Stimulated activated memory B cell treated with anti-CD40 and anti-IgM and Interleukin-4, amounts not matched to agents 10 μg/mL and 1 μg/mL and 100 μg/mL, for 72 hours (primary cell): ENCODE data around the gene POU6F2.

Experiments used
- ATAC-seq: fragments of 150-1000 bp; cut with Tn5 transposase; 2 replicates; pipeline ENCODE4 v1.10.0; 2021
- H3K27ac Mint-ChIP-seq: one replicate; pipeline ENCODE4 v1.8.0; 2022; ENCODE audit warnings: mild to moderate bottlenecking, mixed read lengths
- H3K27me3 Mint-ChIP-seq: one replicate; pipeline ENCODE4 v1.8.0; 2022; ENCODE audit warnings: mixed read lengths
- H3K36me3 Mint-ChIP-seq: one replicate; pipeline ENCODE4 v1.8.0; 2022; ENCODE audit warnings: mixed read lengths
- H3K4me1 Mint-ChIP-seq: one replicate; pipeline ENCODE4 v1.8.0; 2022; ENCODE audit warnings: mixed read lengths
- H3K4me3 Mint-ChIP-seq: one replicate; pipeline ENCODE4 v1.8.0; 2022; ENCODE audit warnings: mild to moderate bottlenecking, moderate library complexity, mixed read lengths
- H3K9me3 Mint-ChIP-seq: one replicate; pipeline ENCODE4 v1.8.0; 2022; ENCODE audit warnings: mixed read lengths

The POU6F2 gene

GRCh38 chr7:39248692-39249090 is 271.0 kb downstream of the POU6F2 start:
- Mint-ChIP-seq H3K27ac (no peak overlapping the region), H3K36me3 (no peaks in the 10 kb centered on the region), H3K9me3 (no peaks in the 10 kb centered on the region), H3K4me3 (no peak overlapping the region), H3K4me1 (no peaks in the 10 kb centered on the region), H3K27me3 (peaks cover 8% of the 10 kb centered on the region)
- ATAC-seq, result no peak

DNA sequence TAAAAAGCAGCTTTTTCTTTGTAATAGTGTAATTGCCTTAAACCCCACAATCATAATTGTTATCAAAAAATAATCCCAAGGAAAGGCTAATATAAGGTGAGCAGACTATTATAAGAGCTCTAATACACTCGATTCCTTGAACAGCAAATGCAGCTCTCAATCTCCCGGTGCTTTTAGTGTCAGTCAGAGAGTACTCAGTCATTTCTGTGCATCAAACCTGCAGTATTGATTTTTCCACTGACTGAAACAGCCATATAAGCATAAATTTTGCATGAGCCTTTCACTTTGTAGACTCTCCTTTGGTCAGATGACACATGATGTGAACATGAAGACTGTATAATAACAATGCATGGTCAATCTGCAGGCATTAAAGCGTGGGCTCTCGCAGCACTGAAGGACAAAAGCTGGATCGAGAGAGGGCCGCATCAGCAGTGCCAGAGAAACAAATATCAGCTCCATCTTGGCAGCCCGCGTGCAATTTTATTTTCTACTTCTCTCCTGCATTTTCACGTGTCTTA is 272.0 kb downstream of the POU6F2 start:
- peaks cover 8% of the 10 kb centered on the region for H3K27me3 Mint-ChIP-seq
- no peaks in the 10 kb centered on the region for H3K4me1 Mint-ChIP-seq
- no peaks in the 10 kb centered on the region for H3K36me3 Mint-ChIP-seq
- H3K9me3 Mint-ChIP-seq, result no peaks in the 10 kb centered on the region
- no peak overlapping the region for H3K4me3 Mint-ChIP-seq
- H3K27ac Mint-ChIP-seq, result no peak overlapping the region
- no peak for ATAC-seq

DNA sequence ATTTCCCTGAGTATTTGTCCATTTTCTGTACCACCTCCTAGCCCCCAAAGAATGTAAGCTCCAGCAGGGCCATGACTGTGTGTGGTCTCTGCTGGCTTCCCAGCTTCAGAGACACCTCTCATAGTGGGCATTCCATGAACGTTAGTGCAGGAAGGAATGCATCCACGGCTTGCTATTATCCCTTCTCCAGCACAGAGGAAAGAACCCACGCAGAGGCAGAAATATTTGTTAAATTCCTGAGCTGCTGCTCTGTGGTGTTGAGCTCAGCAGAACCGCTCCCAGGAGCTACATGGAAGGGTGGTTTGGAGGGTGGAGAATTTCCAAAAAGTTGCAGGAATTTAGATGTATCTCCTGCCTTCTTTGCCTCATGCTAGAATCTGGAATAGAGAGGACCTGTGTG is 275.2 kb downstream of the POU6F2 start:
- Mint-ChIP-seq H3K9me3 (no peaks in the 10 kb centered on the region), H3K4me1 (no peaks in the 10 kb centered on the region), H3K4me3 (no peak overlapping the region), H3K36me3 (no peaks in the 10 kb centered on the region), H3K27me3 (no peaks in the 10 kb centered on the region), H3K27ac (no peak overlapping the region)
- ATAC-seq, result no peak

DNA sequence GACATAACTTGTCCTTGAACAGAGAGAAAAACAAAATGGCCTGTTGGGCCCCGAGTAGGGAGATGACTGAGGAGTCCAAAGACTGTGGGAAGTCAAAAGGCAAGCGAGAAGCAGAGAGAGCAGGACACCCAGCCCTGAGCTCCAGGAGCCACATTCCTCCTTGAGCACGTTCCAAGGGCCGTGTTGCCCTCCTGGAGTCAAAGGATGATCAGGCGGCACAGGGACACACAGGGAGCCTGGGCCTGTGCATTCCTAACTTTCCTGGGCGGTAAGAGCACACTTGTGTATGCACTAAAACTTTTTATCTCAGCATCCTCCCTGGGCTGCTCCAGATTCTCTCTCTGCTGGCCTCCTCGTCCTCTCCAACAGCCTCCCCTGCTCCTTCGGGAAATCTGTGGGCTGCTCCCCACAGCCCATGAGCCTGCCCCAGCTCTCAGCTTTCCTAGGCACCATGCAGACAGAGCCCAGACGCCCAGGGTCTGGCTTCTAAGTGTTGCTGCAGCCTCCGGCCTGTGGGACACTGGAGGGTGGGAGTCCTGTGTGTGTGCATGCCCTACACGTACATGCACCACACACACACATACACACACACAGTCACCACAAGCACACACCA is 281.8 kb downstream of the POU6F2 start:
- Mint-ChIP-seq H3K27ac (no peak overlapping the region), H3K4me1 (no peaks in the 10 kb centered on the region), H3K4me3 (no peak overlapping the region), H3K27me3 (no peaks in the 10 kb centered on the region), H3K36me3 (no peaks in the 10 kb centered on the region), H3K9me3 (no peaks in the 10 kb centered on the region)
- ATAC-seq, result no peak

GRCh38 chr7:39260279-39260844 is 282.7 kb downstream of the POU6F2 start:
- ATAC-seq, result no peak
- Mint-ChIP-seq H3K36me3 (no peaks in the 10 kb centered on the region), H3K27me3 (no peaks in the 10 kb centered on the region), H3K4me3 (no peak overlapping the region), H3K9me3 (no peaks in the 10 kb centered on the region), H3K27ac (no peak overlapping the region), H3K4me1 (no peaks in the 10 kb centered on the region)

DNA sequence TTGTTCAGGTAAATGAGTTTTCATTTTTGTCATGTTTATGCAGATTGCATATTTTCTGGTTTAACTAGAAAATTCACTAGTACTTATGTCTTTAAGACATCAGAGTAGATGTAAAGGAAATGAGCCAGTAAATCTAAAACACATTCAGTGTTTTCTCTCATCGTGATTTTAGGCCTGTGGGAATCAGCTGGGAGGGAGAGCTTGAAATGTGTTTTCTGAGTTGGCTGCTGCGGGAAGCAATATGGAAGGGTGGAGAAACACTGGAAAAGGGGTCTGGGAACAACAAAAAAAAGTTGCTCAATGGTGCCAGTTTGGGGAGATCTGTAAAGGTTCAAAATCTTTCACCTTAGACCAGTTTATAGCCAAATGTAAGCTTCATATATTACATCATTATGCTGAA is 284.1 kb downstream of the POU6F2 start:
- ATAC-seq, result no peak
- H3K4me3 Mint-ChIP-seq, result no peak overlapping the region

DNA sequence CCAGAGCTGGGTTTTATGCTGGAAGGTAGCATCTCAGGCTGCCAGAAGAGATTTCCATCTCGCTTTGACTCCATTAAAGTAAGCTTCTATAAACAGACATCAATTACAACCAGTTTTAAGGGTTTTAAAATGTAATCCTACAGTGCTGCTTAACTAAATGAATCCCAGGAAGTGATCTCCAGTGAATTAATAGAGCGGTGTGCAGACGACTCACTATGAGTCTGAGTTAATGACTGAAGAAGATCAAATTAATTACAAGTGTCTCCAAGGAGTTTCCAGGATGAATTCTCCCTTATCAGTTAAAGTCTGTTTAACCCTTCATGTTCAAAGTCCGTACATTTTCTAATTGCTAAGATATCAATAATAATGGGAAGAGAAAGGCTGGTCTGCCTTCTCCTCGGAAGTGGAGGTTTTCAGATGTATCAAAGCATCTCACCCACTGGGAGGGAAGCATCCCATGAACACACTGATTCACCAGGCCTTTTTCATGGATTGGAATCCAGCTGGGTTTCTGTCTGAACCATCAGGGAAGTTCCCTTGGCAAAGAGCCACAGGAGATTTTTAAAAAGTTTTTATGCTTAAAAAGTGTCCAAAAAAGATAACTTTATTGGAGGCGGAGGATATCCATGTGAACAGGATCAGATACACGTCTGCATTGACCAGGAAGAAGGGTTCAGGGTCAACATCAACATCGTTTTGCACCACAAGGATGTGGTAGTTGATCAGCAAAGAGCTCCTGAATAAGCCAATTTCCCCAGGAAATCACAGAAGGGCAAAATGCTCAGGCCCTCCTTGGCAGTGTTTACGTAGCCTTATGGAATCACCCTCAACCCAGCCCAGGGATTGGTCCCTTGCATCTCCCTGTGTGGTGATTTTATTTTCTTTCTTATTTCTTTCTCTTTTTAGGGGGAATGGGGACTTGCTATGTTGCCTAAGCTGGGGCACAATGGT is 288.2 kb downstream of the POU6F2 start:
- Mint-ChIP-seq H3K36me3 (no peaks in the 10 kb centered on the region), H3K27ac (no peak overlapping the region), H3K9me3 (no peaks in the 10 kb centered on the region), H3K4me3 (no peak overlapping the region), H3K27me3 (peaks cover 25% of the 10 kb centered on the region), H3K4me1 (no peaks in the 10 kb centered on the region)
- ATAC-seq, result no peak

More for the DNA sequence above, 284.1 kb downstream of the POU6F2 start:
- Mint-ChIP-seq H3K27ac (no peak overlapping the region), H3K9me3 (no peaks in the 10 kb centered on the region), H3K36me3 (no peaks in the 10 kb centered on the region), H3K4me1 (no peaks in the 10 kb centered on the region), H3K27me3 (peaks cover 4% of the 10 kb centered on the region)

- Mint-ChIP-seq H3K4me3 (no peak overlapping the region), H3K9me3 (no peaks in the 10 kb centered on the region), H3K36me3 (no peaks in the 10 kb centered on the region), H3K27ac (no peak overlapping the region), H3K27me3 (peaks cover 25% of the 10 kb centered on the region), H3K4me1 (no peaks in the 10 kb centered on the region)
- no peak for ATAC-seq
These were observed 291.3 kb downstream of the POU6F2 start for GRCh38 chr7:39269034-39269433.

- peaks cover 25% of the 10 kb centered on the region for H3K27me3 Mint-ChIP-seq
- no peaks in the 10 kb centered on the region for H3K4me1 Mint-ChIP-seq
- no peak overlapping the region for H3K4me3 Mint-ChIP-seq
- H3K36me3 Mint-ChIP-seq, result no peaks in the 10 kb centered on the region
- H3K27ac Mint-ChIP-seq, result no peak overlapping the region
- no peaks in the 10 kb centered on the region for H3K9me3 Mint-ChIP-seq
- ATAC-seq, result no peak
These were observed 292.3 kb downstream of the POU6F2 start for GRCh38 chr7:39270018-39270417.

DNA sequence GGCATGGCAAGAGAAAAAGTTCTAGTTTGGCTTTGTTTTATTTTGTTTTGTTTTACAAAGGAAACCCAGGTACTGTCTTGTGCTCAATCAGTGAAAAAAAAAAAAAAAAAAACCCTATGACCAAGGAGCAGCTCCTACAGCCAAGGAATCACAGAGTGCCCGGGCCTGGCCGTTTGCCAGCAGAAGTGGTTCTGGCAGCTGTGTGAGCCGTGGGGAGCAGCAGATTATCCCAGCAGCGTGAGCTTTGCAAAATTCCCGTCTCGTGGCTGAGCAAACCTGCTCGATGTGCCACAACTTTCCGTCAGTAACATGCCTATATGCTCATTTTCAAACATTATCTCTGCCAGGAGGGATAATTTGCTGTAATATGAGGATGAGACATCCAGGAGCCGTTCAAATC is 293.7 kb downstream of the POU6F2 start:
- H3K9me3 Mint-ChIP-seq, result no peaks in the 10 kb centered on the region
- H3K36me3 Mint-ChIP-seq, result no peaks in the 10 kb centered on the region
- H3K4me1 Mint-ChIP-seq, result no peaks in the 10 kb centered on the region
- H3K27me3 Mint-ChIP-seq, result peaks cover 24% of the 10 kb centered on the region
- H3K4me3 Mint-ChIP-seq, result no peak overlapping the region
- H3K27ac Mint-ChIP-seq, result no peak overlapping the region
- ATAC-seq, result no peak

GRCh38 chr7:39272111-39272510 is 294.4 kb downstream of the POU6F2 start:
- ATAC-seq, result no peak

GRCh38 chr7:39272691-39273090 is 295.0 kb downstream of the POU6F2 start:
- no peak for ATAC-seq
- peaks cover 14% of the 10 kb centered on the region for H3K27me3 Mint-ChIP-seq
- no peaks in the 10 kb centered on the region for H3K36me3 Mint-ChIP-seq
- no peak overlapping the region for H3K4me3 Mint-ChIP-seq
- H3K27ac Mint-ChIP-seq, result no peak overlapping the region
- H3K9me3 Mint-ChIP-seq, result peaks cover 4% of the 10 kb centered on the region
- H3K4me1 Mint-ChIP-seq, result no peaks in the 10 kb centered on the region

More at GRCh38 chr7:39272111-39272510, 294.4 kb downstream of the POU6F2 start:
- Mint-ChIP-seq H3K9me3 (no peaks in the 10 kb centered on the region), H3K4me3 (no peak overlapping the region), H3K4me1 (no peaks in the 10 kb centered on the region), H3K36me3 (no peaks in the 10 kb centered on the region), H3K27me3 (peaks cover 17% of the 10 kb centered on the region), H3K27ac (no peak overlapping the region)

GRCh38 chr7:39280337-39280736 is 302.6 kb downstream of the POU6F2 start:
- H3K36me3 Mint-ChIP-seq, result no peaks in the 10 kb centered on the region
- no peak overlapping the region for H3K4me3 Mint-ChIP-seq
- H3K4me1 Mint-ChIP-seq, result no peaks in the 10 kb centered on the region
- peaks cover under 1% of the 10 kb centered on the region for H3K27me3 Mint-ChIP-seq
- H3K9me3 Mint-ChIP-seq, result peaks cover 9% of the 10 kb centered on the region
- no peak for ATAC-seq
- no peak overlapping the region for H3K27ac Mint-ChIP-seq

- no peak overlapping the region for H3K4me3 Mint-ChIP-seq
- no peaks in the 10 kb centered on the region for H3K36me3 Mint-ChIP-seq
- ATAC-seq, result no peak
- H3K4me1 Mint-ChIP-seq, result no peaks in the 10 kb centered on the region
- H3K9me3 Mint-ChIP-seq, result peaks cover 3% of the 10 kb centered on the region
- no peak overlapping the region for H3K27ac Mint-ChIP-seq
- peaks cover 18% of the 10 kb centered on the region for H3K27me3 Mint-ChIP-seq
These were observed 307.5 kb downstream of the POU6F2 start for GRCh38 chr7:39285256-39285655.

- H3K27me3 Mint-ChIP-seq, result peaks cover 18% of the 10 kb centered on the region
- H3K27ac Mint-ChIP-seq, result no peak overlapping the region
- no peak overlapping the region for H3K4me3 Mint-ChIP-seq
- no peaks in the 10 kb centered on the region for H3K36me3 Mint-ChIP-seq
- H3K9me3 Mint-ChIP-seq, result no peaks in the 10 kb centered on the region
- no peak for ATAC-seq
- H3K4me1 Mint-ChIP-seq, result no peaks in the 10 kb centered on the region
These were observed 310.6 kb downstream of the POU6F2 start for GRCh38 chr7:39288303-39288702.
